Activated naive CD4-positive, alpha-beta T cell (primary cell): ENCODE results near the gene PNKP.

Experiments
- DNase-seq, 4 experiments: peaks; one replicate each; lab custom pipeline; 2025; lab: John Stamatoyannopoulos, UW

The PNKP gene

GRCh38 chr19:49890349-49891311 is 23.3 kb upstream of the PNKP start:
- peak in 3 of 4 experiments; percentile 37 to 68 (median 43) for DNase-seq

GRCh38 chr19:49889687-49890348 is 22.4 kb upstream of the PNKP start:
- DNase-seq = peak; percentile 29 to 63 (median 46)

- no peak for DNase-seq
Measured at GRCh38 chr19:49889038-49889686, 21.8 kb upstream of the PNKP start.

- DNase-seq = no peak
Measured at GRCh38 chr19:49888510-49888824, 21.1 kb upstream of the PNKP start.

- no peak for DNase-seq
Measured at GRCh38 chr19:49887665-49888509, 20.5 kb upstream of the PNKP start.

GRCh38 chr19:49887037-49887664 is 19.8 kb upstream of the PNKP start:
- DNase-seq = no peak

GRCh38 chr19:49884760-49885159 is 17.4 kb upstream of the PNKP start:
- DNase-seq = no peak

- no peak for DNase-seq
Measured at GRCh38 chr19:49884109-49884508, 16.7 kb upstream of the PNKP start.

GRCh38 chr19:49883094-49883493 is 15.7 kb upstream of the PNKP start:
- no peak for DNase-seq

- no peak for DNase-seq
Measured at GRCh38 chr19:49882643-49883042, 15.3 kb upstream of the PNKP start.

- no peak for DNase-seq
Measured at GRCh38 chr19:49881672-49882394, 14.5 kb upstream of the PNKP start.

- no peak for DNase-seq
Measured at GRCh38 chr19:49881186-49881585, 13.8 kb upstream of the PNKP start.

- DNase-seq = no peak
Measured at GRCh38 chr19:49880162-49880869, 12.9 kb upstream of the PNKP start.

- no peak for DNase-seq
Measured at GRCh38 chr19:49879243-49879963, 12.0 kb upstream of the PNKP start.

- DNase-seq = no peak
Measured at GRCh38 chr19:49878744-49879070, 11.3 kb upstream of the PNKP start.

GRCh38 chr19:49877879-49878743 is 10.7 kb upstream of the PNKP start:
- DNase-seq = peak; percentile 94 to 97 (median 96)

GRCh38 chr19:49877020-49877878 is 9.9 kb upstream of the PNKP start, which contains the start of the genes AKT1S1 and TBC1D17:
TSS of gene AKT1S1 (minus strand) at chr19:49877355. CDS start at chr19:49873295, 4,060 bp downstream.
TSS of gene TBC1D17 (plus strand) at chr19:49877702. CDS start at chr19:49877724, 22 bp downstream.
- peak; percentile 87 to 97 (median 96) for DNase-seq
